ENCODE measurements around the gene WWOX. TPM values are rescaled to one million over a fixed set of nuclear protein-coding genes. Genes with fewer than 3 reads are reported as not detected.

WWOX gene
- total RNA-seq, 1 experiment from 2014 or later: 28.3 TPM

- ATAC-seq: no peak
- intact Hi-C loops (cut with micrococcal nuclease): no loop called here
- H3K36me3 ChIP-seq (ENCODE audit: low read depth, low read length): no peaks in the 10 kb centered on the region
- H4K20me1 ChIP-seq (ENCODE audit: low read length): no peaks in the 10 kb centered on the region
- H3K79me2 ChIP-seq (ENCODE audit: low read length): no peaks in the 10 kb centered on the region
- no peak overlapping the region for H3K4me3 ChIP-seq (ENCODE audit: low read length)
- no peak for DNase-seq
- no peaks in the 10 kb centered on the region for H3K9me2 ChIP-seq (replicated peaks; ENCODE audit: low read length)
- no peak overlapping the region for H3K9ac ChIP-seq (ENCODE audit: low read length)
- H3K4me1 ChIP-seq (ENCODE audit: insufficient read depth, low read length): no peaks in the 10 kb centered on the region
- no peak overlapping the region for H3K27ac ChIP-seq (ENCODE audit: low read length)
- H2AFZ ChIP-seq (ENCODE audit: low read length): no peak overlapping the region
- ChIA-PET POLR2A (ENCODE audit: unreplicated experiment) (no interaction called here), CTCF (no interaction called here)
- no peaks in the 10 kb centered on the region for H3F3A ChIP-seq (ENCODE audit: low read length, unreplicated experiment)
- no peak overlapping the region for H3K4me2 ChIP-seq (ENCODE audit: low read length)
- no peaks in the 10 kb centered on the region for H3K27me3 ChIP-seq (ENCODE audit: low read length)
- no TSS peak for BruUV-seq (replicated peaks)
- H3K9me3 ChIP-seq (ENCODE audit: low read length): no peaks in the 10 kb centered on the region
- TF ChIP-seq, protein P1, sequence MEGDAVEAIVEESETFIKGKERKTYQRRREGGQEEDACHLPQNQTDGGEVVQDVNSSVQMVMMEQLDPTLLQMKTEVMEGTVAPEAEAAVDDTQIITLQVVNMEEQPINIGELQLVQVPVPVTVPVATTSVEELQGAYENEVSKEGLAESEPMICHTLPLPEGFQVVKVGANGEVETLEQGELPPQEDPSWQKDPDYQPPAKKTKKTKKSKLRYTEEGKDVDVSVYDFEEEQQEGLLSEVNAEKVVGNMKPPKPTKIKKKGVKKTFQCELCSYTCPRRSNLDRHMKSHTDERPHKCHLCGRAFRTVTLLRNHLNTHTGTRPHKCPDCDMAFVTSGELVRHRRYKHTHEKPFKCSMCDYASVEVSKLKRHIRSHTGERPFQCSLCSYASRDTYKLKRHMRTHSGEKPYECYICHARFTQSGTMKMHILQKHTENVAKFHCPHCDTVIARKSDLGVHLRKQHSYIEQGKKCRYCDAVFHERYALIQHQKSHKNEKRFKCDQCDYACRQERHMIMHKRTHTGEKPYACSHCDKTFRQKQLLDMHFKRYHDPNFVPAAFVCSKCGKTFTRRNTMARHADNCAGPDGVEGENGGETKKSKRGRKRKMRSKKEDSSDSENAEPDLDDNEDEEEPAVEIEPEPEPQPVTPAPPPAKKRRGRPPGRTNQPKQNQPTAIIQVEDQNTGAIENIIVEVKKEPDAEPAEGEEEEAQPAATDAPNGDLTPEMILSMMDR (conservative IDR thresholded peaks at IDR 0.05; ENCODE audit: low read depth, low read length): no peak
- TF ChIP-seq EZH2 (IDR thresholded peaks at IDR 0.05; ENCODE audit: low read length, unreplicated experiment) (no peak), EZH2phosphoT487 (IDR thresholded peaks at IDR 0.05; ENCODE audit: borderline replicate concordance, low read length) (no peak)
Measured at GRCh38 chr16:78895681-78896080, 796.2 kb downstream of the WWOX start.

DNA sequence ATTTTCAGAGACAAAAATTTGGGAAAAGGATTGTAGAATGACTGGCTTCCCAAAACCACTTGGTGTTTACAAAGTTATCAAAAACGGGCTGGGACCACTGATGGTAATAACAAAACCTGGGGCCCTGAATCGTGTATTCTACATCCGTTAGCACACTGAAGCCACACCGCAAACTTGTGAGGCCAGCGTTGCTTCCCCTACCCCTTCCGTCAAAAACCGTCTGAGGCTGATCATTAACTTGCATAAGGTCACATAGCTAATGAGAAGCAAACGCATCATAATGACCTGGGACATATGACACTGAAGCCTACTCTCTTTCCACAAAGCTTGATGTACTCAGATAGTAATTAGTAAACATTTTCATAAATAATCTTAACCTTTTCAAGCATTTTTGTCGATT is 796.8 kb downstream of the WWOX start:
- ATAC-seq (no peak), DNase-seq (no peak)
- BruUV-seq (replicated peaks): no TSS peak
- Histone ChIP-seq H2AFZ (ENCODE audit: low read length) (no peak overlapping the region), H3K27me3 (ENCODE audit: low read length) (no peaks in the 10 kb centered on the region), H3K4me1 (ENCODE audit: insufficient read depth, low read length) (no peaks in the 10 kb centered on the region), H4K20me1 (ENCODE audit: low read length) (no peaks in the 10 kb centered on the region), H3K27ac (ENCODE audit: low read length) (no peak overlapping the region), H3K4me2 (ENCODE audit: low read length) (no peak overlapping the region), H3K4me3 (ENCODE audit: low read length) (no peak overlapping the region), H3F3A (ENCODE audit: low read length, unreplicated experiment) (no peaks in the 10 kb centered on the region), H3K9me3 (ENCODE audit: low read length) (no peaks in the 10 kb centered on the region), H3K9me2 (replicated peaks; ENCODE audit: low read length) (no peaks in the 10 kb centered on the region), H3K9ac (ENCODE audit: low read length) (no peak overlapping the region), H3K36me3 (ENCODE audit: low read depth, low read length) (no peaks in the 10 kb centered on the region), H3K79me2 (ENCODE audit: low read length) (no peaks in the 10 kb centered on the region)
- CTCF ChIA-PET: no interaction called here
- TF ChIP-seq, protein P1 (conservative IDR thresholded peaks at IDR 0.05; ENCODE audit: low read depth, low read length): no peak
- TF ChIP-seq EZH2phosphoT487 (IDR thresholded peaks at IDR 0.05; ENCODE audit: borderline replicate concordance, low read length): no peak
- TF ChIP-seq EZH2 (IDR thresholded peaks at IDR 0.05; ENCODE audit: low read length, unreplicated experiment): no peak
- POLR2A ChIA-PET (ENCODE audit: unreplicated experiment): no interaction called here
- intact Hi-C loops (cut with micrococcal nuclease): no loop called here

DNA sequence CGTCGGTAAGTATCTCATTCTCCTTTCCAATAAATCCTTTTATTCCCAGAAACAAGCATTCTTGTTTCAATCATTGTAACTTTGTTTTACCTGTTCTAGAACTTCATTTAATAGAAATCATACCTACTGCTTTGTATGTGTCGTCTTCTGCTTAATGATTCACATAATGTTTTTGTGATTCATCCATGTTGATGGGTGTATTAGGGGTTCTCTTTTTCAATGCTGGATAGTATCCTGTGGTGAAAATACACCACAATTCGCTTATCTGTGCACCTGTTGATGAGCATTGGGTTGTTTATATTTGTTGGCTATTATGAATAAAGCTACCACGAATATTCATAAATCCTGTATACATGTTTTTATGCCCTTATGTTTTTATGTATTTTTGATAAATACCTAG is 797.8 kb downstream of the WWOX start:
- Histone ChIP-seq H3K9ac (ENCODE audit: low read length) (no peak overlapping the region), H3K79me2 (ENCODE audit: low read length) (no peaks in the 10 kb centered on the region), H3K27ac (ENCODE audit: low read length) (no peak overlapping the region), H3K9me3 (ENCODE audit: low read length) (no peaks in the 10 kb centered on the region), H3K27me3 (ENCODE audit: low read length) (no peaks in the 10 kb centered on the region), H3K9me2 (replicated peaks; ENCODE audit: low read length) (no peaks in the 10 kb centered on the region), H2AFZ (ENCODE audit: low read length) (no peak overlapping the region), H4K20me1 (ENCODE audit: low read length) (no peaks in the 10 kb centered on the region), H3K4me1 (ENCODE audit: insufficient read depth, low read length) (no peaks in the 10 kb centered on the region), H3K36me3 (ENCODE audit: low read depth, low read length) (no peaks in the 10 kb centered on the region), H3K4me2 (ENCODE audit: low read length) (no peak overlapping the region), H3K4me3 (ENCODE audit: low read length) (no peak overlapping the region), H3F3A (ENCODE audit: low read length, unreplicated experiment) (no peaks in the 10 kb centered on the region)
- TF ChIP-seq, protein P1 (conservative IDR thresholded peaks at IDR 0.05; ENCODE audit: low read depth, low read length): no peak
- TF ChIP-seq EZH2phosphoT487 (IDR thresholded peaks at IDR 0.05; ENCODE audit: borderline replicate concordance, low read length) (no peak), EZH2 (IDR thresholded peaks at IDR 0.05; ENCODE audit: low read length, unreplicated experiment) (no peak)
- POLR2A ChIA-PET (ENCODE audit: unreplicated experiment): no interaction called here
- CTCF ChIA-PET: no interaction called here
- no peak for ATAC-seq
- intact Hi-C loops (cut with micrococcal nuclease): no loop called here
- no TSS peak for BruUV-seq (replicated peaks)
- no peak for DNase-seq
